Vagina (tissue), 2 donors: ENCODE measurements around the gene SNAI1.

Experiments used
- POLR2A ChIP-seq, 2 donors: fragments of 450-650 bp; IDR thresholded peaks; one replicate each; pipeline ENCODE4 v1.6.1; 2017; ENCODE audit warnings: antibody characterized with exemption in 2 of 2, mild to moderate bottlenecking in 2 of 2, moderate library complexity in 2 of 2
- TF ChIP-seq, protein P1 (sequence below), 3 experiments: fragments of 450-650 bp in 2 of 3; fragments of 200-600 bp in 1 of 3; sonication (generic) in 1 of 3; IDR thresholded peaks; one replicate each; pipeline ENCODE4 v1.5.1; 2017 to 2019; ENCODE audit warnings: antibody characterized with exemption in 3 of 3, mild to moderate bottlenecking in 2 of 3, moderate library complexity in 2 of 3

GRCh38 chr20:49961413-49961812 is 21.4 kb upstream of the SNAI1 start:
- TF ChIP-seq, protein P1, sequence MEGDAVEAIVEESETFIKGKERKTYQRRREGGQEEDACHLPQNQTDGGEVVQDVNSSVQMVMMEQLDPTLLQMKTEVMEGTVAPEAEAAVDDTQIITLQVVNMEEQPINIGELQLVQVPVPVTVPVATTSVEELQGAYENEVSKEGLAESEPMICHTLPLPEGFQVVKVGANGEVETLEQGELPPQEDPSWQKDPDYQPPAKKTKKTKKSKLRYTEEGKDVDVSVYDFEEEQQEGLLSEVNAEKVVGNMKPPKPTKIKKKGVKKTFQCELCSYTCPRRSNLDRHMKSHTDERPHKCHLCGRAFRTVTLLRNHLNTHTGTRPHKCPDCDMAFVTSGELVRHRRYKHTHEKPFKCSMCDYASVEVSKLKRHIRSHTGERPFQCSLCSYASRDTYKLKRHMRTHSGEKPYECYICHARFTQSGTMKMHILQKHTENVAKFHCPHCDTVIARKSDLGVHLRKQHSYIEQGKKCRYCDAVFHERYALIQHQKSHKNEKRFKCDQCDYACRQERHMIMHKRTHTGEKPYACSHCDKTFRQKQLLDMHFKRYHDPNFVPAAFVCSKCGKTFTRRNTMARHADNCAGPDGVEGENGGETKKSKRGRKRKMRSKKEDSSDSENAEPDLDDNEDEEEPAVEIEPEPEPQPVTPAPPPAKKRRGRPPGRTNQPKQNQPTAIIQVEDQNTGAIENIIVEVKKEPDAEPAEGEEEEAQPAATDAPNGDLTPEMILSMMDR (IDR thresholded peaks at IDR 0.05), result no peak
- no peak for TF ChIP-seq POLR2A (IDR thresholded peaks at IDR 0.05)
